ENCODE measurements around the gene BTBD17.
A peak's percentile ranks its signal among the peaks of the same experiment; 100 is the strongest.

Gene BTBD17

DNA sequence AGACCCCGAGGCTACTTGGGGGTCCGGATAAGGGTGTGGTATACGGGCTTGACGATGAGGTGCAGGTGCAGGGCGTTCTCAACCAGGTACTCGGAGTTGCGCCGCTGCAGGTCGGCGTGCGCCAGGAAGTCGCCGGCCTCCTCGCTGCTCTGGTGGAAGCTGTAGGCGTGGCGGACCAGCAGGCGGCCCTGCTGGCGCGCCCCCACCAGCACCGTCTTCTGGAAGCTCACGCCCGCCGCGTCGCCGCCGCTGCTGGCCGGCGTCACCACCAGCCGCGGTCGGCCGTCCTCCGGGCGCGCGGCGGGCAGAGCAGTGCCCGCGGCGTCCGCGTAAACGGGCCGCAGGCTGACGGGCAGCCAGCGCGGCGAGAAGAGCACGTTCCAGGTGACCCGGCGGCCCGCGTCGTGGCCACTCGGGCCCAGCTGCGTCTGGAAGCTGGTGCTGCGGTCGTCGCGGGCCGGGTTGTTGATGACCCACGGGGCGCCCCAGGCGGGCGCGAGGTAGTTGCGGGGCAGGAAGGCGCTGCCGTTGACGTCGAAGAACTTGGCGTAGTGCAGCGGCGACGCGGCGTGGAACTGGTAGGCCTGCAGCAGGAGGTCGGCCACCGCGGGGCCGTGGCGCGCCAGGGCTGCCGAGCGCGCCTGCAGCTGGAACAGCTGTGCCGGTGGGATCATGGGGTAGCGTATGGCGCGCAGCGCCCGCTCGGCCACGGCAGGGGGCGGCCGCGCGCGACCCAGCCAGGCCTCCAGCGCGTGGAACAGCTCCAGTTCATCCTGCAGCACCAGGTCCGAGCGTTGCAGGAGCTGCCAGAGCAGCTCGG, 4.8 kb downstream of the BTBD17 start:
- DNase-seq: peak; percentile 53

DNA sequence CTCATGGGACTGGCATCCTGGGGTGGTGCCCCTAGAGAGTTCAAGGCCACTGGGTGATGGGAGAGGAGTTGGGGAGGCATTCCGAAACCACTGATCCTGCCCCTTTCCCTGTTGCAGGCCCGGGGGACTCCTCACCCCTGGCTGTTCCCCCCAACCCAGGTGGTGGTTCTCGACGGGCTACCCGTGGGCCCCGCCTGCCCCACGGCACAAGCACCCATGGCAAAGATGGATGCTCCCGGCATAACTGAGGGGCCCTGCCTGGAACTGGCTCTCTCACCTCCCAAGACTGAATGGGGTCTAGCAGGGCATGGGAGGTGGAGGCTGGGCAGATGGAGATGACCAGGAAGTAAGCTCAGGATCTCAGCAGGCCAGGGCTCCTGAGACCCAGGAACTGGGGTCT, 6.6 kb downstream of the BTBD17 start:
- no peak for DNase-seq

DNA sequence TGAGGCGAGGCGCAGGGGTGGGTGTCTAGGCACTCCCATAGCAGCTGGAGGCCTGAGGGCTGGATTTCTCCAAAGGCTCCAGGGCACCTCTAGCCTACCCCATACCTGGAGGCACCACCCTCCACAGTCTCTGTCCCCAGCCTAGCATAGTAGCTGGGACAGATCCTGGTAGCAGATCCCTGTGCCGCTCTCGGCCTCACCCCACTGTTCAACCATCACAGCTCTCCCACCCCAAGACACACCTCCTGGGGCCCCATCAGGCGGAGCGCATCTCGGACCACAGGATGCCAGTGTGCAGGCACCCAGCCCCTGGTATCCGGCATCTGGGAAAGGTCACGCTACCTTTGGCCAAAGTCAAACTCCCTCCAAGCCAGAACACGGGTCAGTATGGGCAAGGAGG, 7.1 kb downstream of the BTBD17 start:
- DNase-seq: no peak

DNA sequence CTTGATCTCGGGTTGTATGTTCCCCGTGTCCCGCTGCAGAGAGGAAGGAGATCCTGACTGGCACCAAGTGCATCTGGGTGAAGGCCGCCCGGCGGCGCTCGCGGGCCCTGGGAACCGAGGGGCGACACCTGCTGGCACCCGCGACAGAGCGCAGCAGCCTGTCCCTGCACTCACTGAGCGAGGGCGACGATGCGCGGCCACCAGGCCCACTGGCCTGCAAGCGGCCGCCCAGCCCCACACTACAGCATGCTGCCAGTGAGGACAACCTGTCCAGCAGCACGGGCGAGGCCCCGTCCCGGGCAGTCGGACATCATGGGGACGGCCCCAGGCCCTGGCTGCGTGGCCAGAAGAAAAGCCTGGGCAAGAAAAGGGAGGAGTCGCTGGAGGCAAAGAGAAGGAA, 7.5 kb downstream of the BTBD17 start:
- DNase-seq: peak; percentile 82

DNA sequence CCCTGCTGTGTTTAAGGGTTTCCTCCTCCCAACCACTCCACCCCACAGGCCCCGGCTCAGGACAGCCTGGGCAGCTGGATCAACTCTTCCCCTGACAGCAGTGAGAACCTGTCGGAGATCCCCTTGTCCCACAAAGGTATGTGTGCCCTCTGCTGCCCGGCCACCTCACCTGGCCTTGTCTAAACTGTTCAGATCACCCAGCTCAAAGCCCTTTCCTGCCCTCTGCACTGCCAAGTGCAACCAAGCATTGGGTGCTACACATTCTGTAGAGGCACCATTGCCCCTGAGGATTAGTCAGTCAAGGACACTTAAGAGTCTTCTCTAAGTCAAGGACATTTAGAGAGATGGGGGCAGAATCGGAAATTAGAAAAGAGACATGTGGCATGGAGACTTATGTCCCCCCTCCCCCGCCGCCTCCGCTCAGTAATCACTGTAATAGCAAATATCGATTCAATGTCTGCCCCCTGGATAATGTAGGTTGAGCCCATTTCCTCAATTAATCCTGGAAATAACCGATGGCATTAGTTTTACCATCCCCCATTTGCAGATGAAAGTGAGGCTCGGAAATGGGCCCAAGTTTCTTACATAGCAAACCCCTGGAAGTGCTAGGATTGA, 8.1 kb downstream of the BTBD17 start:
- DNase-seq: no peak

DNA sequence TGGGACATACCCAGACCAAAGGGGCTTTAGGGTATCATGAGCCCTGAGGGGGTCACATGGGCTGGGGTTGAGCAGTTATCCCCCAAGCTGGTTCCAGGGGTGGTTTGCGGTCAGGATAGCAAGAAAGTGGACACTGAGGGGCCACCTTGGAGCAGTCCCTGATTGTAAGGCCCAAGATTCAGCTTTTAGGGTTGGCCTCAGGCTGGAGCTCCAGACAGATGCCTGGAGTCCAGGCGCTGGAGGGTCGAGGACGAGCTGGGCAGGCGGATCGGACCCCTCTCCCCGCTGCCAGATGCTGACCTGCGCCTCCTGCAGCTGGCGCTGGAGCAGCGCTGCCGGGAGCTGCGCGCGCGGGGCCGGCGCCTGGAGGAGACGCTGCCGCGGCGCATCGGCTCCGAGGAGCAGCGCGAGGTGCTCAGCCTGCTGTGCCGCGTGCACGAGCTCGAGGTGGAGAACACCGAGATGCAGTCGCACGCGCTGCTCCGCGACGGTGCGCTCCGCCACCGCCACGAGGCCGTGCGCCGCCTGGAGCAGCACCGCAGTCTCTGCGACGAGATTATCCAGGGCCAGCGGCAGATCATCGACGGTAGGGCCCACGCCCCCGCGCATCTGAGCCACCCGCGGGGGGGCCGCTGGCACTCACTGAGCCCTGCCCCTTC, 10.0 kb downstream of the BTBD17 start:
- DNase-seq: peak; percentile 60

DNA sequence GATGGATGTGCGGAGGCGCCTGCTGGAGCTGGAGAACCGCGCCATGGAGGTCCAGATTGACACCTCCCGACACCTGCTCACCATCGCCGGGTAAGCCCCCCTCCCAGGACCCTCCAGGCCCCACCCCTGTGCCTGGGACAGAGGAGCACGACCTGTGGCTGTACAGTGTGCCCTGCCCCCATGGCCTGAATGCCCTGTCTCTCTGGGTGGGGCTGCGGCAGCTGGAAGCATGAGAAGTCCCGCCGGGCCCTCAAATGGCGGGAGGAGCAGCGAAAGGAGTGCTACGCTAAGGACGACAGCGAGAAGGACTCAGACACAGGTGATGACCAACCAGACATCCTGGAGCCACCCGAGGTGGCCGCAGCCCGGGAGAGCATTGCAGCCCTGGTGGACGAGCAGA, 11.2 kb downstream of the BTBD17 start:
- no peak for DNase-seq

DNA sequence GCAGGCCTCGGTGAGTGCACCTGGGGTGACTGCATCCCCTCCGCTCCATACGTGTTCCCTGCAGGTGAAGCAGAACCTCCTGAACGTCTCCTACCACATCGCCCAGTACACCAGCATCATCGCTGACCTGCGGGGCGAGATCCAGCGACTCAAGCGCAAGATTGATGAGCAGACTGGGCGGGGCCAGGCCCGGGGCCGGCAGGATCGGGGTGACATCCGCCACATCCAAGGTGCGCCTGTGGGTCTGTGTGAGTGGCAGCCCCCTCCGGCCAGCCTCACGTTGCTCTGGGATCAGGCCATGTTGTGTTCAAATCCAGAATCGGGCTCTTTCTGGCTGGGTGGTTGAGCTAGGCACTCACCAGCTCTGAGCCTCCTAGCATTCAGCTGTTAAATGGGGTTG, 12.5 kb downstream of the BTBD17 start:
- DNase-seq: no peak

DNA sequence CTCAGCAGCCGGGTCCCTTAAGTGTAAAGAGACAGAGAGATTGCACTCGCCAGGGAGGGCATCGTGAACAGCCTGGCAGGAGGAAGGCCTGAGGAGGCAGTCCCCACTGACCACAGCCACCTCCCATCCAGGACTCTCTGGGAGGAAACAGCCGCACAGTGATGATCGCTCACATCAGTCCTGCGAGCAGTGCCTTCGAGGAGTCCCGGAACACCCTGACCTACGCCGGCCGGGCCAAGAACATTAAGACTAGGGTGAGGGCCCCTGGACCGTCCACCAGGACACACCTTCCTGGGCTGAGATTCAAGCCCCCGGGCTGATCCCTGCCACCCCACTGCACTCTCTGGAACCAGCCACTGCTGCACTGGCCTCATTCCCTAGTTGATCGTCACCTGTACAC, 14.0 kb downstream of the BTBD17 start:
- no peak for DNase-seq

DNA sequence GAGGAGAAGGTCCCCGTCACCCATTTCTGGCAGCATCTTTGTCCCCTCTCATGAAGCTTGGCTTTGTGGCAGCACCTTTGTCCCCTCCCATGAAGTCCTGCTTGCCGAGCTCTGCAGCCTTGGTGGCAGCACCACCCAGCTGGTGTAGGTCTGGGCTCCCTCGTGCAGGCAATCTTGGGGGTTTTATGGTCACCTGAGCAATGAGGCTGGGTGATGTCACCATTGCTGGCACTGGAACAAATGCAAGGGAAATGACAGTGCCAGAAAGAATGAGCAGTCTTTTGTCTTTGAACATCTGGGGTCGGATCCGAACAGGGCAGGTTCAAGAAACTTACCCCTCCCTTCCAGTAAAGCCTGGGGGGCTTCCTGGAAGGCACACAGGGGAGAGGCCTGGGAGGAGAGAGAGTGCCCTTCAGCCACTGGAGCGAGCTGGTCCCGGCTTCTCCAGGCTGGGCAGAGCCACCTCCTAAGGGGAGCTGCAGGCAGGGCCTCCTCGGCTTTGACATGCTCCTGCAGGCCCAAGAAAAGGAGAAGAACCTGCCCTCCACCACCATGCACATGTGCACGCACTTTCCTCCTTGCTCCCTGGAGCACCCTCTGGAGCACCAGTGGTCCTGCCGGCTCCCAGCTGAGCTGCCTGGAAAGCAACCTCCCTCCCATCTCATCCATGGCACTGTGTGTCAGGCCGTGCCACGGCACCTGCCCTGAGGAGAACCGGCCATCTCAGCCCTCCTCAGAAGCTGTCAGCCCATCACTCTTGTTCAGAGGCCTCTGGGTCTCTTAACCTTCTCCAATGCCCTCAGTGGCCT, 16.0 kb downstream of the BTBD17 start:
- DNase-seq: no peak

DNA sequence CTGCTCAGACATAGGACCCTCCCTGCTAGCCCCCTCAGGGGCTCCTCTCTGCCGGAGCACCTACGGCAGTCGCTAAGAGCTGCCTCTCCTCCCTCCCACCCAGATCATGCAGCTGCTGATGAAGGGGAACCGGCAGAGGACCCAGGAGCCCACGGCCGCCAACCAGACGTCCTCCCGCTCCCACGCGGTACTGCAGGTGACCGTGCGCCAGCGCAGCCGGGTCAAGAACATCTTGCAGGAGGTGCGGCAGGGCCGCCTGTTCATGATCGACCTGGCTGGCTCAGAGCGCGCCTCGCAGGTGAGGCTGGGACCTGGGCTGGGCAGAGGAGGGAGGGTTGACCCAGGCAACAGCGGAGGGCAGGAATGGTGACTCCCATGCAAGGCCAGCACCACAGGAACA, 17.0 kb downstream of the BTBD17 start:
- no peak for DNase-seq

DNA sequence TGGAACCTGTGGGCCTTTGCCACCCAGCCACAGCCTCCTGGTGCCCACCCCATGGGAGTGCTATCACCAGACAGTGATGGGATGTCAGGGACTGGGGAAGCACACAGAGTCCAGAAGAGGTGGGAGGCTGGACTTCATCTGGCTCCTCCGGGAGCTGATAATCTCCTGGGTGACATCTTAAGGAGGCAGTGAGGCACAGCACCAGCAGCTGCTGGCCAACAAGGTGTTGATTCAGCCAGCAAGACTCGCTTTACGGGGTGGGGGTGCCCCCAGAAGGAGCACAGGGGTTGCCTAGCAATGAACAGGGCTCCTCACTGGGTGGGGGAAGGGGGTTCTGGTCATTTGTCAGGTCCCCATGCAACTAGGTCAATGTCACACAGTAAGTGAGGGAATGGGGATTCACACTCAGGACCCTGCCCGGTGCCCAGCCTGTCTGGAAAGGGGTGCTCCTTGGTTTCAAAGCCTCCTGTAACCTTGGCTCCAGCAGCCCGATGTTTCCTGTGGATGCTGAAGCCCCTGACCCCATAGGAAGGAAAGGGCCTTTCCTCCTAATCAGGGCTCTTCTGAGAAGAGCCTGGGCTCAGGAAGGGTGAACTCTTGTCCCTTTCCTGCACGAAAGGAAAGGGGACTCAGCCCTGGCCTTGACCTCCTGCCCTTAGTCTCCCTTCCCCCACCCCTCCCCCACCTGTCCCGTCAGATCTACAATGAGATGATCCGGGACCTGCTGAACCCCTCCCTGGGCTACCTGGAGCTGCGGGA, 18.0 kb downstream of the BTBD17 start:
- DNase-seq: no peak

DNA sequence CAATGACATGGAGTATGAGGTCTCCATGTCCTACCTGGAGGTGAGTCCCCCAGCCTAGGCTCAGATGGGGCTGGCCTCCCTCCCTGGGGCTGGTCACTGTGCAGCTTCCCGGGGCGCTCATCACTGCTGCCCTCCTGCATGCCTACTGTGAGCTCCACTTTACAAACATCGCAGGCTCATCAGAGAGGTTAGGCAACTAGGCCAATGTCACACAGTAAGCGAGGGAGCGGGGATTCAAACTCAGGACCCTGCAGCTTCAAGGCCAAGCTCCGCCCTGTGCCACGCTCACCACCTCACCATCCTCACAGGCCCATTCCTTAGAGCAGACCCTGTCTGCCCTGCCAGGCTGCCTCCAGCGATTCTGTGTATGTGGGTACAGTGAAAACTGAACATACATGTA, 18.5 kb downstream of the BTBD17 start:
- no peak for DNase-seq

DNA sequence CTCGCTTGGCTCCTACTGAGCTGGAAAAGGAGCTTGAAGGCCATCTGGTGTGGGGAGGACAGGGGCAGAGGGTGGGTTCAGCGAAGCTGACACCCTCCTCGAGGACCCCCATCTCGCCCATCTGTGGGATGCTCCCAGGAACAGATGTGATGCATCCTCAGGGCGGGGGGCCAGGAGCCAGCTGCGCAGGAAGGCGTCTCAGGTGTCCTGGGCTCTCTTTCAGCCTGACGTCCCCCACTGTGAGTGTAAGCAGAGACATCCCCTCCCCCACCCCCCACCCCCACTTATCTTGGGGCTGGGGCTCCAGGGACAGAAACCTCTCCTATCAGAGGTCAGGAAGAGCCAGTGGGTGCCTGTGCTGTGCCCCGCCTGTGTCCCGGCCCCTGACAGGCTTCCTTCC, 19.4 kb downstream of the BTBD17 start:
- no peak for DNase-seq

DNA sequence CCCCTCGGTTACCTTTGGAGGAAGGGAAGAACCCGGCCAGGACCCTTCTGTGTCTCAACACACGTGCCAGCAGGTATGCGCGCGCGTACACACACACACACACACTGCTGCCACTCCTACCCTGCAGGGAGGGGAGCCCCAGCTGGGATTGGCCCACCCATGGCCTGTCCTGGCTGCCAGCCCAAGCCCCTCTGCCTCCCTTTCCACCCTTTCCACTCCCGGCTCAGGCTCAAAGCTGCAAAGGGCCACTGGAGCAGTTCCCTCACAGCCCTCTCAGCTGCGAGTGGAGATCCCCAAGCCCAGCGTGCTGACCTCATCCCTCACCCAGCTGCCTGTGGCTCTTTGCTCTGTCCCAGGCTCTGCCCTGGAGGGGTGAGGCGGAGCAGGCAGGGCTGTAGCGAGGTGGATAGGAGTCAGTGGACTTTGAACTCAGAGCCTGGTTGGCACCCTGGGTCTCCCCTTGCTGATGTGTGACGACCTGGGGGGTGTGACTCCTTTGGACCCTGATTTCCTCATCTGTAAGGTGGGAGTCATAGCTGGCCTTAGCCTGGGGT, 21.1 kb downstream of the BTBD17 start:
- DNase-seq: no peak

DNA sequence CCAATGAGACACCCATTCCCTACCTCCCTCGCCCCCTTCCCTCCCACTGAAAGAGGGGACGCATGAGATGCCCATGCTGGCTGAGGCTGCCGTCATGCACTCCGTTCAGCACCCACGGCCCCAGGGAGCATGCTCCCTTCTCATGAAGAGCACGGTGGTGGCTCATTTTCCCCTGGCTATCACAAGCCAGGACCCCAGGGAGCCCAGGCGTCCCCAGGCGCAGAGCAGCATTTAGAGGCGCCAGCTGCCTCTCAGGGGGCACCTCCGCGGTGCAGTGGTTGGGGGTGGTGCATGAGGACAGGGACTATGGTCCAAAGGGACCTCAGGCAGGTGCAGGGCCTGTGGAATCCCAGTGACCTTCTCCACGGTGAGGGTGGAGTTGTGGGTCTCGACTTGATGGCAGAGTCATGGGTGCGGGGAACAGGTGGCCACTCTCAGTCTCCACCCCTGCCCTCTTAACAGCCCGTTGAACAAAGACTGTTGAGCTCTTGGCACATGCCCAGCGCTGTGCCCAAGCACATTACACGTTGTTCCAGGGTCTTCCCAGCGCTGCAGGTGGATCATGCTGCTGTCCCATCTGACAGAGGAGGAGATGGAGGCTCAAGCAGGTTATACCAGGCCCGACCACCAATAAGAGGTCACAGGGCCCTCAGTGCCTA, 22.0 kb downstream of the BTBD17 start:
- no peak for DNase-seq

DNA sequence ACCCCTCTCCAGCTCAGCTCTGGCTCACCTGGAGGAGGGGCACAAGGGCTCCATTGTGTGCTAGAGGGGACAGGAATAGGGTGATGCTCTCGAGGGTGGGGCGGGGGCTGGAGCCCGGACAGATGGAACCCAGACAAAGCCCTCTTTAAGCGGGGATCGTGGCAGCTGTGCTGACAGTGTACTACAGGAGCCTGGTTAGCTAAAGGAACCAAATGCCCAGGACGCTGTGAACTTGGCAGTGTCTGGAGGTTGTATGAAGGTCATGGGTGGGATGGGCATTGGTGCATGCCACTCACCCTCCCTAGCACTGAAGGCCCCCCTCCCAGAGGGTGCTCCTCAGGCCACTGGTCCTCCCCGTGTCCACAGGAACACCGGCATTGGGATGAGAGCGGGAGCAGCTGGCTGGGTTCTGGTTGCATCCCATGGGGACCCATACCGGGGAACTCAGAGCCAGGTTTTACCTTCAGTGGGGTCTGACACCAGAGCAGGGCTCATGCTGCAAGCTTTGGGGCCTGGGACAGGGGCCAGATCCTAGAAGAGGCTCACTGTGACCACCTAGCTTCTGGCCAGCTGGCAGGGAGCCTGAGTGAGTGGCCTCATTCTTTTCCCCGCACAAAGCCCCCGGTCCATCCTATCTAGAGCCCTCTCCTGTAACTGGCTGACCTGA, 23.7 kb downstream of the BTBD17 start:
- DNase-seq: no peak

DNA sequence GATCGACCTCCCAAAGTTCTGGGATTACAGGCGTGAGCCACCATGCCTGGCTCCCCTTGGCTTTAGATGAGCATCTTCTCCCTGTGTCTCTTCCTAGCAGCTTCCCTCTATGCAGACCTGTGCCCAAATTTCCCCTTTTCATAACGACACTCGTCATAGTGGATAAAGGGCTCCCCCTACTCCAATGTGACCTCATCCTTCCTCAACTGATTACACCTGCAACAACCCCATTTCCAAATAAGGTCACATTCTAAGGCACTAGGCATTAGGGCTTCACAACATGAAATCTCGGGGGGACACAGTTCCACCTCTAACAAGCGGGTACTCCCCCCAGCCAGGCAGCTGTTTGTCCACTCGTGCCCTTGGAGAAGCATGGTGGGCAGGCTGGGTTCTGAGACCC, 25.4 kb downstream of the BTBD17 start:
- no peak for DNase-seq

DNA sequence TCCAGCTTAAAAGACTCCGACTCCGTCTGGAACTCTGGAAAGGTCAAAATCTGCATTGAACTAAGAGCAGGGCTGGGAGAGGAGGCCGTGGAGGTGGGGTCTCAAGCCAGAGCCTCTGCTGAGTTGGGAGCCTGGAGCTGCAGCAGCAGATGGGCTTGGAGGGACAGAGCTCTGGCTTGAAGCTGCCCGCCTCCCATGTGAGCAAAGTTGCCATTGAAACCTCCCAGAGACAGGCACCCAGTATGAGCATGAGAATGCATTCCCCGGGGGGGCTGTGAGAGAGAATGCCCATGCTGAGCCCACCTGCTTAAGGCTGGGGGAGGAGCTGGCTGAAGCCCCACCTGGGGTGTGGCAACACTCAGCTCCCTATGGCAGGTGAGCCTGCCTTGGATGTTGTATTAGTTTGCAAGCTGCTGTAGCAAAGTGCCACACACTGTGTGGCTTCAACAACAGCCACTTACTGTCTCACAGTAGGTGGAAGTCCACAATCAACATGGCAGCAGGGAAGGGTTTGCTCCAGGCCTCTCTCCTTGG, 26.1 kb downstream of the BTBD17 start:
- no peak for DNase-seq

DNA sequence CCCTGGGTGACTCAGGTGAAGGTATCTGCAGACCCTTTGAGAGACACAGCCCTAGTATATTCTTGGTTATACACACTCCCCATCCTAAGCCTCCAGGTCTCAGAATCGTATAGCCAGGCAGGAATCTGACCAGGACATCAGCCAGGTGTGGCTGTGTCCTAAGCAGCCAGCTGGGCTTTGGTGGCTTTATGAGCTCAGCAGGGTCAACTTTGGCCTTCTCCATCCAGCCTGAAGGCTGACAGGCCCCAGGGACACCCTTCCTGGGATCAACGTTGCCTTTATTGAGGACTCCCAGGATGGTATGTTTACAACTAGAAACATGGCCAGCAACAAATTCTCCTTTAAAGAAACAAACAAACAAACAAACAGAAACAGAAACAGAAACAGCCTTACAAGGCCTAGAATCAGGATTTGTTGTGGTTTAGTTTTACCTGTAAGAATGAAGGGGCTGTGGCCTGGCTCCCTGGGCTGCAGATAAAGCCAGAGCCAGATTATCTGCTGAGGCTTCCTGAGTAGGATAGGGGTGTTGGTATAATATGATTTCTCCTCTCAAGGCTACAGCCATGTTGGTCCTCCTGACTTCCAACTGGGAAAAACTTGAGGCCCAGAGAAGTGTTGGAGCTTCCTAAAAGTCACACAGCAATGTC, 27.2 kb downstream of the BTBD17 start:
- no peak for DNase-seq

Data from eye (tissue), 1 donor.